ELR (cell line): ENCODE data around the gene ASXL3.

Experiments used
- DNase-seq: peaks from one replicate; pipeline ENCODE4 v3.0.0-alpha.2; 2015; ENCODE audit warnings: low read depth

The ASXL3 gene

DNA sequence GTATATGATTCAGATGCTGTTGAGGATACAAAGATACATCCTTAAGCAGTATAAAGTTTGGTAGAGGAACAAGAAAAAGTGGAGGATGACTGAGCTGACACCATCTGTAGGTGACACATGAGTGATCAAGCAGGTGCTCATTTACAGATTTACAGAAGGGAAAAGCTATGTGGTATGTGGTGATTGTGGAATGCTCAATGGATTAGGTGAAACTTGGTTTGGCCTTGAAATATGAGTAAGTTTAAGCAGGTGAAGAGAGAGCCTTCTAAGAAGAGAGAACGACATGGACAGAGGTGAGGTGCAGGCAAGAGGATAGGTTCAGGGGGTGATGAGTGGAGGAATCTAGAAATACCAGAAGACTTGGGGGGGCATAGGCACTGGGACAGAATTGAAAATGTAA is 5.9 kb downstream of the ASXL3 start:
- DNase-seq = no peak

- DNase-seq = no peak
These were observed 6.8 kb downstream of the ASXL3 start for GRCh38 chr18:33584548-33585430.

DNA sequence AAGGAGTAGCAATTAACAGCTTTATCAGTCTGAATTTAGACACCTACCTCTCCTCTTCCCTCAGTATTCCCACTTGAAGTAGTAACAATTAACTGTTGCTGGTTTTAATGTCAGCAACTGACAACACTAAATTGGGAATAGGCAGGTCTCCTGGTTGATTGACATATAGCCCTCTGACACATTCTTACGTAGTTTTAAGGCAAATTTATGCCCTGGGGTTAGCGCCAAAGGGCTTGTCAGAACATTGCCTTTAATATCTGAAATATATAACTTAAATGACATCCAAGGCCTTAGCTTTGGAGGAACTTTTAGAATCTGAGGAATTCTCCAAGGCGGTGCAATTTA is 7.4 kb downstream of the ASXL3 start:
- DNase-seq = no peak

- DNase-seq = no peak
These were observed 10.3 kb downstream of the ASXL3 start for GRCh38 chr18:33588361-33588760.

GRCh38 chr18:33593261-33593660 is 15.2 kb downstream of the ASXL3 start:
- no peak for DNase-seq

DNA sequence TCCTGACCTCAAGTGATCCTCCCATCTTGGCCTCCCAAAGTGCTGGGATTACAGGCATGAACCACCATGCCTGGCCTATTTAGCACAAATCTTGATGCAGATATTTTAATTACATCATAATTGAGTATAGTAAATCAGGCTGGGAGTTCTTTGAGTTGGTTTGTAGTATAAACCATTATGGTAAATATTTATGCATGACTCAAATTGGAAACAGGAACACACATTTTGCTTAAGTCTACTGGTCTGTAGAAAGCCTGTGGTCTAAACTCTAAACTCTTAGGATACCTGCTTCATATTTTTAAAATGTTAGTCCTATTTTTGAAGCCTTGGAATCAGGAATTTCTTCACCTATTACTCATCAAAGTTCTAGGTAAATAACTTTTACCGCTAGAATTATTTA is 16.8 kb downstream of the ASXL3 start:
- DNase-seq = no peak

GRCh38 chr18:33596178-33596854 is 18.3 kb downstream of the ASXL3 start:
- no peak for DNase-seq

GRCh38 chr18:33600846-33601245 is 22.8 kb downstream of the ASXL3 start:
- no peak for DNase-seq

DNA sequence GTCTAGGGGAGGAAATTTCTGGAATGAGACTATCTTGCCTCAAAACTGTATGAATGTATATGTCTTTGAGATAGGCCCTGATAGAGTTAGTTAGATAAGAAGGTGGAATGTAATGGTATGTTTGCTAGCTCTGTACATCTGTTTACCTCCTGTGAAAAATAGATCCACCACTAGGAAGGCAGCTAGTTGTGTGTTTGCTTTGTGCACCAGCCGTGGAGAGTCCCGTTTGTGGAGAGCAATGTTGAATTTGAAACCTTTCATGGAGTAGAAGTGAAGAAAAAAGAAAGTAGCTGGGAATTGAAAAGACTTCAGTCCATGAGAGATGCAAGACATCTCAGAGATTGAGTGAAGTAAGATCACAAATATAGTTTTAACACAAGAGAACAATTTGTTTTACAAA is 25.4 kb downstream of the ASXL3 start:
- no peak for DNase-seq

- DNase-seq = no peak
These were observed 27.2 kb downstream of the ASXL3 start for GRCh38 chr18:33605250-33605649.

GRCh38 chr18:33606621-33607020 is 28.6 kb downstream of the ASXL3 start:
- DNase-seq = no peak

DNA sequence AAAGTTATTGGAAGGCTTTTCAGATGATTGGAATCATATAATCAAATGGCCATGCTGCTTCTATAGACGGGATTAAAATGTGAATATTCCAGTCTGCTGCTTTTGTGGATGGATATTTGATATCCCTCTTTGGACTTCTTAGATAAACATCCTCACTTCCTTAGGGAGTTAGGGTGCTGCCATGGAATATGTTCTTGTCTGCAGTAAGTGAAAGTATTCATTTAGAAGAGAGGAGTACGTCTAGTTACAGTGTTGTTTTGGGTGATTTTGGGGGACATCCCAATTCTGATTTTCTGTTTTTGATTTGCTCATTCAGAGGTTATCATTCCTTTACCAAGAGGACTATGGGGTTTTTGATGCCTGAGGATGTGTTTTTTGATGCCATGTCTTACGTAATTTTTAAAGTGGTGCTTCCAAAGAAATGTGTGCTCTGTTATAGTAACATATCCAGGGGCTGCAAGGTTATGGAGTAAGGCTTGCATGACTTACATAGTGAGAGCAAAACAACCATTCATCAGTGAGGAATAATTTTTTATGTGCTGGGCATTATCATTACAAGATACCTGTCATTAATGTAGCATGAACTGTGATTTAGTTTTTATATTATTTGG is 33.6 kb downstream of the ASXL3 start:
- DNase-seq = no peak

- DNase-seq = no peak
These were observed 34.6 kb downstream of the ASXL3 start for GRCh38 chr18:33612632-33613031.

DNA sequence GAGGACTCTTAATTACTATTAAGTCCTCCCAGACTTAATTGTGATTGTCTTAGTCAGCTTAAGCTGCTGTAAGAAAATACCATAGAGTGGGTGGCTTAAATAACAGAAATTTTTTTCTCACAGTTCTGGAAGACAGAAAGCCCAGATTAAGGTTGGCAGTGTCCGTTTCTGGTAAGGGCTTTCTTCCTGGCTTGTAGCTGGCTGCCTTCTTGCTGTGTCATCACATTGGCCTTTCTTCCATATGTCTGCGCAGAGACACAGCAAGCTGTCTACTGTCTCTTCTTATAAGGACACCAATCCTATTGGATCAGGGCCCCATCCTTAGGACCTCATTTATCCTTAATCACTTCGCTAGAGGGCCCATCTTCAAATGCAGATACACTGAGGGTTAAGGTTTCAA is 38.5 kb downstream of the ASXL3 start:
- no peak for DNase-seq

GRCh38 chr18:33627114-33627513 is 49.1 kb downstream of the ASXL3 start:
- DNase-seq = no peak

GRCh38 chr18:33630476-33630875 is 52.5 kb downstream of the ASXL3 start:
- DNase-seq = no peak

DNA sequence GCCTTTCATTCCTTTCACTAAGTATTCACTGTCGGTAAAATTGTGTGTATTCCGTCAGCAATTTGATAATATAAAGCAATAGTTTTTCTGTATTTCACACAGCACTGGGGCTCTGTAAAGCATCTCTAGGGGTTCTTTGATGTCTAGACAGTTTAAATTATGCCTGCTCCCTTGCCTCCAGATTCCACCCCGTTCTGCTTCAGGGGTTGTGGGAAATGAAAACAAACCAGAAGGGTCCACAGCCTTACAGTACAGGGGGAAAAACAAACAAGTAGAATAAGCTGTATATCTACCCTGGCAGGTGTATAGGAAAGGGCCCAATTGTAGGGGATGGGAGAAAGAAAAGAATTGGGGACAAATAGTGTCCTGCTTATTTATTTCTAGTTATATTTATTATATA is 63.1 kb downstream of the ASXL3 start:
- DNase-seq = no peak

DNA sequence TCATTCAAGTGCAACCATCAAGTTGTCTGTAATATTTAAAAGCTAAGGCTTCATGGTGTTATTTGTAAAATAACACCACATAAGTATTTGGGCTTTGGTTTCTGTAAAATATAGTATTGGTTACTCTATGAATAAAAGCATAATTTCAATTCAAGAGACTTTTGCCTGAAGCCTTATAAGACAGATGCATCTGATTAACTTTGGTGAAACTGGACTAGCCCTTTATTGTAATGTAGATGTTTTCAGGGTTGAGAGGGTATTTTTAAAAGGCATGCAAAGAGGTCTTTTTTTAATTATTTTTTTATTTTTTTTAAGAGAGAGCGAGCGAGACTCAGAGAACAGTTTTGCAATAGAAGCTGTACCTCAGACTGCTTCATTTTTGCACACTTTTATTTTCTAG is 66.5 kb downstream of the ASXL3 start:
- no peak for DNase-seq

- DNase-seq = no peak
These were observed 69.3 kb downstream of the ASXL3 start for GRCh38 chr18:33647365-33647764.

GRCh38 chr18:33652635-33653034 is 74.6 kb downstream of the ASXL3 start:
- DNase-seq = no peak

- no peak for DNase-seq
These were observed 75.2 kb downstream of the ASXL3 start for GRCh38 chr18:33653231-33653630.

DNA sequence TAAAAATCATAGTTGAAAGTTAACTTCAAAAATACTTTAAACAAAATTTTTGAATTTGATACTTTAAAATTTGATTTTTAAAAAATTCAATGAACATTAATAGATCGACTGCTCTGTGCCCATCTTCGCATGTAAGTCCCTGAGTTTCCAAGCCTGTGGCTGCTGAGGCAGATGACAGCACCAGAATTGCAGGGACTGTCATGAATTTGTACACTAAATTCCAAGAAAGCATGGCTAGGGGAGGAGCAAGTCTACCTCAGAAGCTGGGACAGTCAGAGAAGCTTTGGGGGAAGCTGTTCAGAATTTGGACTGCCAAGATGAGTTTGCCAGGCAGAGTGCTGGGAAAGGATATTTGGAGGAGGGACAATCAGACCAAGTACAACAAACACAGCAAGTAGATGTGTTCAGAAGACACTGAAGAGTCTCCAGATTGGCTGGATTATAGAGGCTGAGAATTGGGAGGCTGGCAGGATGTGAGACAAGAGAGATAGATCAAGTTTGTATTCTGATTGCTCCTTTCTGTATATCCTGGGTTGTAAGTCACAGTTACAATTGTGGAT is 79.0 kb downstream of the ASXL3 start:
- DNase-seq = no peak
